ENCODE data around the gene KCNAB1.

KCNAB1 gene

GRCh38 chr3:156586905-156587759 lies 466.8 kb downstream of the KCNAB1 start:
- DNase-seq: no peak

GRCh38 chr3:156587760-156588069 lies 467.3 kb downstream of the KCNAB1 start:
- no peak for DNase-seq

All from CD4-positive, alpha-beta T cell treated with Interleukin-17A for 1 hour (primary cell).